Measurements from ENCODE around the gene GKAP1. TPM values are rescaled to one million over a fixed set of nuclear protein-coding genes. Genes with fewer than 3 reads are reported as not detected.
"Not testable (repeated sequence)": the region's sequence is repeated elsewhere in the genome, so short reads cannot be mapped to it uniquely, and the experiment has no call there.

The GKAP1 gene
- total RNA-seq, 1 experiment from 2014 or later = 6.0 TPM

DNA sequence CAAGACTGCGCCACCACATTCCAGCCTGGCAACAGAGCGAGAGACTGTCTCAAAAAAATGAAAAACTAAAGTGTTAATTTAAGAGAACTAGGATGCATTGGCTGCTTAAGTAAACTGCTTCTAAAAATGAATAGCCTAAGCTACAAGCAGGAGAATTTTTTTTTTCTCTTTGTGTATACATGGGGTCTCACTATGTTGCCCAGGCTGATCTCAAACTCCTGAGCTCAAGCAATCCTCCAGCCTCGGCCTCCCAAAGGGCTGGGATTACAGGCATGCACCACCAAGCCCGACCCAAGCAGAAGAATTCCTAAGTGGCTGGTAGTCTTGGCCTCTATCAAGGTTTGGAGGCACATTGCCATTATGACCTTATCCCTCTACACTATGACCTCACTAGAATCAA is 2.4 kb downstream of the GKAP1 start:
- H3K9me3 ChIP-seq (ENCODE audit: low read depth, low read length, poor library complexity, severe bottlenecking); H3K4me1 ChIP-seq (ENCODE audit: insufficient read depth, low read length, poor library complexity, severe bottlenecking); H3K27me3 ChIP-seq (replicated peaks; ENCODE audit: insufficient read depth, low read depth, low read length, poor library complexity); CTCF ChIA-PET; POLR2A ChIA-PET (ENCODE audit: low non-redundant PET); H3K36me3 ChIP-seq (ENCODE audit: insufficient read depth, low read length, poor library complexity, severe bottlenecking); H3K27ac ChIP-seq (ENCODE audit: low read depth, low read length, poor library complexity, severe bottlenecking); BruUV-seq (replicated peaks); H3K4me3 ChIP-seq (ENCODE audit: low read depth, low read length, poor library complexity, severe bottlenecking); DNase-seq (ENCODE audit: low spot score): not testable (repeated sequence)
- intact Hi-C loops (cut with micrococcal nuclease; ENCODE audit: unreplicated experiment) = loop anchor here (10.0 kb wide), 1 partner anchor 60 kb away; no protein-coding TSS in a partner anchor

DNA sequence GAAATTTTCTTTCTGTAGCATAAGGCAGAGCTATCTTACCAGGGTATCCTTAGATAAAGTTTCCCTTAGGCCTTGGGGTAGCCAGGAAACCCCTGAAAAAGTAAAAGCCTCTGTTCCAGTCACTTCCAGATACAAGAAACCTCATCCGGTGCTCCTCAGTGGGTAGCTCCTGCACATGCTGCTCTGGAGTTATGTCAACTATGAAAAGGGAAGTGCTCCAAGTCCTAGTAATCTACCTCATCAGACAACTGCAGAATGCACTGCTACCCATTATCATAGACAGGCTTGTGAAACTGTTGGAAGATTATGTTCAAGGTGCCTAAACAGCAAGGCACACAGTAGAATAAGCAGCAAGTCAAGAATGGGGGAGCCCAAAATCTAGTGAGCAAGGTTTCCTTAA is 8.4 kb downstream of the GKAP1 start:
- BruUV-seq (replicated peaks); intact Hi-C loops (cut with micrococcal nuclease; ENCODE audit: unreplicated experiment); DNase-seq (ENCODE audit: low spot score); H3K27me3 ChIP-seq (replicated peaks; ENCODE audit: insufficient read depth, low read depth, low read length, poor library complexity); H3K36me3 ChIP-seq (ENCODE audit: insufficient read depth, low read length, poor library complexity, severe bottlenecking); H3K4me1 ChIP-seq (ENCODE audit: insufficient read depth, low read length, poor library complexity, severe bottlenecking); H3K9me3 ChIP-seq (ENCODE audit: low read depth, low read length, poor library complexity, severe bottlenecking); CTCF ChIA-PET; H3K4me3 ChIP-seq (ENCODE audit: low read depth, low read length, poor library complexity, severe bottlenecking); H3K27ac ChIP-seq (ENCODE audit: low read depth, low read length, poor library complexity, severe bottlenecking); POLR2A ChIA-PET (ENCODE audit: low non-redundant PET): not testable (repeated sequence)

DNA sequence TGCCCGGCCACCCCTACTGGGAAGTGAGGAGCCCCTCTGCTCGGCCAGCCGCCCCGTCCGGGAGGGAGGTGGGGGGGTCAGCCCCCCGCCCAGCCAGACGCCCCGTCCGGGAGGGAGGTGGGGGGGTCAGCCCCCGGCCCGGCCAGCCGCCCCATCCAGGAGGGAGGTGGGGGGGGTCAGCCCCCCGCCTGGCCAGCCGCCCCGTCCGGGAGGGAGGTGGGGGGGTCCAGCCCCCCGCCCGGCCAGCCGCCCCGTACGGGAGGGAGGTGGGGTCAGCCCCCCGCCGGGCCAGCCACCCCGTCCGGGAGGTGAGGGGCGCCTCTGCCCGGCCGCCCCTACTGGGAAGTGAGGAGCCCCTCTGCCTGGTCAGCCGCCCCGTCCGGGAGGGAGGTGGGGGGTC is 13.1 kb downstream of the GKAP1 start:
- H3K4me3 ChIP-seq (ENCODE audit: low read depth, low read length, poor library complexity, severe bottlenecking); H3K27ac ChIP-seq (ENCODE audit: low read depth, low read length, poor library complexity, severe bottlenecking); POLR2A ChIA-PET (ENCODE audit: low non-redundant PET); intact Hi-C loops (cut with micrococcal nuclease; ENCODE audit: unreplicated experiment); H3K9me3 ChIP-seq (ENCODE audit: low read depth, low read length, poor library complexity, severe bottlenecking); H3K36me3 ChIP-seq (ENCODE audit: insufficient read depth, low read length, poor library complexity, severe bottlenecking); CTCF ChIA-PET; BruUV-seq (replicated peaks); H3K4me1 ChIP-seq (ENCODE audit: insufficient read depth, low read length, poor library complexity, severe bottlenecking); DNase-seq (ENCODE audit: low spot score); H3K27me3 ChIP-seq (replicated peaks; ENCODE audit: insufficient read depth, low read depth, low read length, poor library complexity): not testable (repeated sequence)

DNA sequence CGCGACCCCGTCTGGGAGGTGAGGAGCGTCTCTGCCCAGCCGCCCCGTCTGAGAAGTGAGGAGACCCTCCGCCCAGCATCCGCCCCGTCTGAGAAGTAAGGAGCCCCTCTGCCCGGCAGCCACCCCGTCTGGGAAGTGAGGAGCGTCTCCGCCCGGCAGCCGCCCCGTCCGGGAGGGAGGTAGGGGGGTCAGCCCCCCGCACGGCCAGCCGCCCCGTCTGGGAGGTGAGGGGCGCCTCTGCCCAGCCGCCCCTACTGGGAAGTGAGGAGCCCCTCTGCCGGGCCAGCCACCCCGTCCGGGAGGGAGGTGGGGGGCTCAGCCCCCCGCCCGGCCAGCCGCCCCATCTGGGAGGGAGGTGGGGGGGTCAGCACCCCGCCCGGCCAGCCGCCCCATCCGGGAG is 13.6 kb downstream of the GKAP1 start:
- POLR2A ChIA-PET (ENCODE audit: low non-redundant PET); H3K9me3 ChIP-seq (ENCODE audit: low read depth, low read length, poor library complexity, severe bottlenecking); H3K27me3 ChIP-seq (replicated peaks; ENCODE audit: insufficient read depth, low read depth, low read length, poor library complexity); H3K4me1 ChIP-seq (ENCODE audit: insufficient read depth, low read length, poor library complexity, severe bottlenecking); H3K36me3 ChIP-seq (ENCODE audit: insufficient read depth, low read length, poor library complexity, severe bottlenecking); H3K4me3 ChIP-seq (ENCODE audit: low read depth, low read length, poor library complexity, severe bottlenecking); DNase-seq (ENCODE audit: low spot score); CTCF ChIA-PET; H3K27ac ChIP-seq (ENCODE audit: low read depth, low read length, poor library complexity, severe bottlenecking); BruUV-seq (replicated peaks); intact Hi-C loops (cut with micrococcal nuclease; ENCODE audit: unreplicated experiment): not testable (repeated sequence)

DNA sequence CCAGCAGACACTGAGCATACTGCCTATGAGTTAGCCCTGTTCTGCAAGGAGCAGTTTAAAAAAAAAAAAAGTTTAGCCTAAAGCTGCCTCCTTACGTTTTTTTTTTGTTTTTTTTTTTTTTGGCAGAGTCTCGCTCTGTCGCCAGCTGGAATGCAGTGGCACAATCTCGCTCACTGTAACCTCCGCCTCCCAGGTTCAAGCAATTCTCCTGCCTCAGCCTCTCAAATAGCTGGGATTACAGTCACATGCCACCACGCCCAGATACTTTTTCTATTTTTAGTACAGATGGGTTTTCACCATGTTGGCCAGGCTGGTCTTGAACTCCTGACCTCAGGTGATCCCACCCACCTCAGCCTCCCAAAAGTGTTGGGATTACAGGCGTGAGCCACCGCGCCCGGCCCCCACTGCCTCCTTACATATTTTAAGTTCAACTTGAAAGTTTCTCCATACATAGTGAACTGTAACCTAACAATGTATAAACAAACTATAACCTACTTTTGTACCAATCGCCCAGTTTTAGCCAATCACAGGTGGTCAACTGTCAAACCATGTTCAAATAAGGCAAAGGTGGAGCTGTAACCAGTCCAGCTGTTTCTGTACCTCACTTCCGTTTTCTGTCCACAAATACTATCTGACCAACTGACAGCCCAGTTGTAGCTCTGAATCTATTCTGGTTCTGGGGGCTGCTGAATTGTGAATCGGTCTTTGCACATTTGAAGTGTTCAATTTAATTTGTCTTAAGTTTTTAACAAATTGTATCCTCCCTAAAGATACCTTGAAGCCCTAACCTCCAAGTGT is 17.1 kb downstream of the GKAP1 start:
- Histone ChIP-seq H3K27me3 (replicated peaks; ENCODE audit: insufficient read depth, low read depth, low read length, poor library complexity) (no peaks in the 10 kb centered on the region), H3K4me3 (ENCODE audit: low read depth, low read length, poor library complexity, severe bottlenecking) (no peak overlapping the region), H3K9me3 (ENCODE audit: low read depth, low read length, poor library complexity, severe bottlenecking) (no peaks in the 10 kb centered on the region), H3K27ac (ENCODE audit: low read depth, low read length, poor library complexity, severe bottlenecking) (no peak overlapping the region), H3K4me1 (ENCODE audit: insufficient read depth, low read length, poor library complexity, severe bottlenecking) (no peaks in the 10 kb centered on the region), H3K36me3 (ENCODE audit: insufficient read depth, low read length, poor library complexity, severe bottlenecking) (no peaks in the 10 kb centered on the region)
- TF ChIP-seq, protein P1, sequence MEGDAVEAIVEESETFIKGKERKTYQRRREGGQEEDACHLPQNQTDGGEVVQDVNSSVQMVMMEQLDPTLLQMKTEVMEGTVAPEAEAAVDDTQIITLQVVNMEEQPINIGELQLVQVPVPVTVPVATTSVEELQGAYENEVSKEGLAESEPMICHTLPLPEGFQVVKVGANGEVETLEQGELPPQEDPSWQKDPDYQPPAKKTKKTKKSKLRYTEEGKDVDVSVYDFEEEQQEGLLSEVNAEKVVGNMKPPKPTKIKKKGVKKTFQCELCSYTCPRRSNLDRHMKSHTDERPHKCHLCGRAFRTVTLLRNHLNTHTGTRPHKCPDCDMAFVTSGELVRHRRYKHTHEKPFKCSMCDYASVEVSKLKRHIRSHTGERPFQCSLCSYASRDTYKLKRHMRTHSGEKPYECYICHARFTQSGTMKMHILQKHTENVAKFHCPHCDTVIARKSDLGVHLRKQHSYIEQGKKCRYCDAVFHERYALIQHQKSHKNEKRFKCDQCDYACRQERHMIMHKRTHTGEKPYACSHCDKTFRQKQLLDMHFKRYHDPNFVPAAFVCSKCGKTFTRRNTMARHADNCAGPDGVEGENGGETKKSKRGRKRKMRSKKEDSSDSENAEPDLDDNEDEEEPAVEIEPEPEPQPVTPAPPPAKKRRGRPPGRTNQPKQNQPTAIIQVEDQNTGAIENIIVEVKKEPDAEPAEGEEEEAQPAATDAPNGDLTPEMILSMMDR (conservative IDR thresholded peaks at IDR 0.05; ENCODE audit: low read depth, low read length) = no peak
- no peak for TF ChIP-seq EZH2 (IDR thresholded peaks at IDR 0.05; ENCODE audit: borderline replicate concordance, low read depth, low read length, poor library complexity, severe bottlenecking)
- CTCF ChIA-PET = no interaction called here
- intact Hi-C loops (cut with micrococcal nuclease; ENCODE audit: unreplicated experiment) = no loop called here
- BruUV-seq (replicated peaks) = no TSS peak
- POLR2A ChIA-PET (ENCODE audit: low non-redundant PET) = interaction anchor here (0.7 kb wide), 1 partner anchor 550 kb away, joined by 17 read pairs; no protein-coding TSS in a partner anchor
- DNase-seq (ENCODE audit: low spot score) = no peak
